ENCODE measurements around the gene CCL27.
"Not testable (repeated sequence)": the region's sequence is repeated elsewhere in the genome, so short reads cannot be mapped to it uniquely, and the experiment has no call there.

Gene CCL27

GRCh38 chr9:34648673-34649072, 13.8 kb downstream of the CCL27 start:
- no peak for DNase-seq

DNA sequence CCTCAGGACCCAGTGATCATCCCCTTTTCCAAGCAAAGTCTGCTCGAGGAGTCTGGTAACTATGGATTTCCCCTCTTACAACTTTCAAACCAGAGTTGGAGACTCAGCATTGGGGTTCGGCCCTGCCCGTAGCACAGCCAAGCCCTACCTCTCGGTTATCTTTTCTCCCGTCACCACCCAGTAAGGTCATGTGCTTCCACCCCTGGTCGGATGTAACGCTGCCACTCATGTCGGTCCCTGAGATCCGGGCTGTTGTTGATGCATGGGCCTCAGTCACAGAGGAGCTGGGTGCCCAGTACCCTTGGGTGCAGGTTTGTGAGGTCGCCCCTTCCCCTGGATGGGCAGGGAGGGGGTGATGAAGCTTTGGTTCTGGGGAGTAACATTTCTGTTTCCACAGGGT, 14.8 kb downstream of the CCL27 start:
- peak; percentile 74 for DNase-seq

GRCh38 chr9:34647084-34647403, 15.4 kb downstream of the CCL27 start:
- DNase-seq: no peak

GRCh38 chr9:34646211-34647083, 16.0 kb downstream of the CCL27 start, which contains the start of gene GALT:
GALT (plus strand) TSS chr9:34646675; CDS start chr9:34646705, 30 bp downstream.
- DNase-seq: peak; percentile 93

GRCh38 chr9:34644766-34645314, 17.6 kb downstream of the CCL27 start:
- DNase-seq: no peak

GRCh38 chr9:34642679-34643078, 19.8 kb downstream of the CCL27 start:
- no peak for DNase-seq

DNA sequence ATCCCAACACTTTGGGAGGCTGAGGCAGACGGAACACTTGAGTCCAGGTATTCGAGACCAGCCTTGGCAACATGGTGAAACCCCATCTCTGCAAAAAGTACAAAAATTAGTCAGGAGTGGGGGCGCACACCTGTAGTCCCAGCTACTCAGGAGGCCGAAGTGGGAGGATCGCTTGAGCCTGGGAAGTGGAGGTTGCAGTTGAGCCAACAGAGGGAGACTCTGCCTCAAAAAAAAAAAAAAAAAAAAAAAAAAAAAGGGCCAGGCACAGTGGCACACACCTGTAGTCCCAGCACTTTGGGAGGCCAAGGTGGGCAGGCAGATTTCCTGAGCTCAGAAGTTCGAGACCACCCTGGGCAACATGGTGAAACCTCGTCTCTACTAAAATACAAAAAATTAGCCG, 23.1 kb downstream of the CCL27 start:
- not testable (repeated sequence) for DNase-seq

DNA sequence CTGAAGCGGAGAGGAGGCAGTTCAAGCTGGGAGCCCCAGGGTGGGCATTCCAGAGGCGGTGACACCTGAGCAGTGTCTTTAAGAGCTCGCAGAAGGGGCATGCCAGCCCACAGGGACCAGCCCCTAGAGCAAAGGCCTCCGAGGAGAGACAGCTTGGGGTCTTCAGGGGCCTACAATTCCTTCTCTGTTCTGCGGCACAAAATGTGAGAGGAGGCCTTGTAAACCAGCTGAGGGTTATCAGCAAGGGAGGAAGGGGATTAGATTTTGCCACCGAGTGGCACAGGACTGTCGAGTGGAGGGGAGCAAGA, 24.4 kb downstream of the CCL27 start:
- no peak for DNase-seq

- DNase-seq: peak; percentile 94
Observed at GRCh38 chr9:34637356-34638137, 24.9 kb downstream of the CCL27 start, which contains the start of gene SIGMAR1. SIGMAR1 (minus strand) TSS chr9:34637787; CDS start chr9:34637697, 90 bp downstream.

GRCh38 chr9:34636791-34637355, 25.6 kb downstream of the CCL27 start:
- DNase-seq: peak; percentile 56

- DNase-seq: no peak
Observed at GRCh38 chr9:34635556-34635955, 26.9 kb downstream of the CCL27 start.

GRCh38 chr9:34634551-34635248, 27.8 kb downstream of the CCL27 start:
- DNase-seq: no peak

DNA sequence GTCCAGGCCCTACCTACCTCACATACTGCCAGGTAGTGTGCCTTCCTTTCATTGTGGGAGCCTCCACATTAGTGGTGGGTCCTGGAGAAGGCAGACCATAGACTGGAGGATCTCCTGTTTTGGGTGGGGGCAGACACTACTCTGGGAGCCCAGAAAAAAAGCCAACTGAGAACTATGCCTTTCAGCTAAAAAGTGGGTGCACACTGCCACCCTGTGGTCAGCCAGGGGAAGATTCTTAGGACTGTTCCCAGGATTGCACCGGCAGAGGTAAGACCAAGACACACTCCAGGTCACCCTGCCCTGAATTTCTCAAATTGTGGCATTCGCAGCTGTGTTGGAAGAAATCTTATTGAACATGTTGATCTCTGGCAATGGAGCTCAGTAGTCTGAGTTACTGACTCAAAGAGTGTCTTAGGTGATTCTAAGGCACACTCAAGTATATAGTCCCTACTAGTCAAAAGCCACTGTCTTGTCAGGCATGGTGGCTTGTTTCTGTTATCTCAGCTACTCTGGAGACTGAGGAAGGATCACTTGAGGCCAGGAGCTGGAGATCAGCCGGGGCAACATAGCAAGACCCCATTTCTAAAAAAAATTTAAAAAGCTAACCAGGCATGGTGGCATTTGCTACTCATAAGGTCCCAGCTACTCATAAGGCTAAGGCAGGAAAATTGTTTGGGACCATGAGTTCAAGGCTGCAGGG, 28.5 kb downstream of the CCL27 start:
- peak; percentile 87 for DNase-seq

DNA sequence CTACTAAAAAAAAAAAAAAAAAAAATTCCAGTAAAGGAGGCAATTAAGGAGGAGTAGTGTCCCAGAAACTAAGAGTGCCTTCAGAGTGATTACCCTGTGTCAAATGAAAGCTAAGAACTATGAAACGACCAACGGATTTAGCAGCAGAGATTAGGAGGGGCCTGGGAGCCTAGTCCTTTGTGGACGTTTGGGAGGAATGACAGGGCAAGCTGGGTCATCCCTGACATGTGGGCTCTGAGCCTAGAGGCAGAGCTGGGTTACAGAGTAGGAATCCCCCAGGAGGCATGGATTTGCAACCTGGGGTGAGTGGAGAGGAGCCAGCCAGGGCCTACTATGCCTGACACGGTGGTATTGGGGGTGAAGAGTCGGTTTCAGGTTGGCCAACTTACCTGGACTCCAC, 29.3 kb downstream of the CCL27 start:
- DNase-seq: no peak

DNA sequence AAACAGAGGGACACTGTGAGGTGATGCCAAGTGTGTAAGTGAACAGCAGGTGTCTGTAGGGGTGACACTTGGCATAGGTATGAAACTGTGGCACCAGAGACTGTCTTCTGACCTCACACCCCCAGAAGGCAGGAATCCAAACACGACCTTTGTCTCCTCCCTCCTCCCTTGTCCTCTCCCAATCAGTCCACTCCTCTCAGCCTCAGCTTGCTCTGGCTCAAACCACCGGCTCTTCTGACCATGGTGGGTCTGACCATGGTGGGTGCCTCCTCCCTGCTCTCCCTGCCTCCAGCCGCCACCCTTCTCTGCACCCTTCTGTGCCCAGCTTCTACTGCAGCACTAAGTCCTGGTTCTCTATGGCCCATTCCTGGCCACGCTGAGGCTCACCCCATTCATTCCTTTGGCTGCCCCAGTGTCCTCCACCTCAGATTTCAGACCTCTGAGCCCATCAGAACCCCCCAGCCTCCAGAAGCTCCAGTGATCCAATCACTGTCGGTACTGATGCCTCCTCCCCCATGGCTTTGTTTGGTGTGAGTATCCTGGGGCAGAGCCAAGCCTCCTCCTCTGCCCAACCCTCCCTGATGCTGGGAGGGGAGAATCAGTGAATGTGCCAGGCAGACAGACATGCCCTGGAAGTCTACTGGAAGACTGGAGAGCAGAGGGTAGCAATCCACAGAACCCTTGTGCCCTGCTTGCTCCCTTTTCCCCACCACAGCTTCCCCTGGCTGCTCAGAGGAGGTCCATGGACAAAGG, 31.9 kb downstream of the CCL27 start:
- DNase-seq: no peak

DNA sequence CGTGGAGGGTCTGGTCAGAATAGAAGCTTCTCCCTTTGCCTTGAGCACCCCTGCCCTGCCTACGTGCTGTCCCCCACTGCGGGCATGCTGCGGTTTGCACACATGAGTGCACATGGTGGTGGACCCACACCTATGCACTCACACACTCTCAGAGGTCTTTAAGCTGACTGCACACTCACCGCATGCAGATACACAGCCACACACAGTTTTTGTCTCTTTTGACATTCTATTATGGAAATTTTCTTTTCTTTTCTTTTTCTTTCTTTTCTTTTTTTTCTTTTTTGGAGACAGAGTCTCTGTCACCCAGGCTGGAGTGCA, 33.0 kb downstream of the CCL27 start:
- no peak for DNase-seq

DNA sequence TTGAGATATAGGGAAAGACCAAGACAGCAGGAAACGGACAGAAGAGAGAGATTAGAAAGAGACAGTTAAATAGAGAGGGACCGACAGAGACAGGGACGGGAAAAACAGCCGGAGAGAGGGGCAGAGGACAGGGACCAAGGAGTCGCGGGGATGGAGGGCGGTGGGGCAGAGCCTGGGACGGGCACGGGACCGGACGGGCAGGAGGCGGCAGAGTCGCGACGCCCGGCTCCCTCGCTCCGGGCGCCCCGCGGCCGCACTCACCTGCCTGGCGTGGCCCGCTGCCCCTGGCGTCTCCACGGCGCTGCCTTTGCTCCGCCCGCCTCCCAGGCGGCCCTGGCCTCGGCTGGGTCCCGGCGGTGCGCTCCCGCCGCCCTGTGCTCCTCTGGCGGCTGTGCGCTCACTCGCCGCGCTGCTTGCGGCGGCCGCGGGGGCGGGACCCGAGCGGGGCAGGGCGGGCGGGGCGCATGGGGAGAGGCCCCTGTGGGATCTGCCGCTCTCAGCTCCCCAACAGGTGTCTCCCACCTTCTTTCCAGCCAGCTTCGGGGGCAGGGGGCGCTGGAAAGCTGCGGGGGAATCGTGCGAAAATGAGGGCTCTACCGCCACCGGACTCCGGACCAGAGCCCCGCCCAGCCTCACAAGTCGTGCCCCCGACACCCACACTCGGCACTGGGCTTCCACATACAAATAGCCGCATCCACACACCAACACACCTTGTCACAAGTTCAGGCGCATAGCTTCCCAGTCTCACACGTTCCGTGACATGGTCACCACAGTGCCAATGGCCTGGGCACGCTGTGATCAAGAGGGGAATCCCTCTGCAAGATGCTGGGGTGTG, 33.6 kb downstream of the CCL27 start, which contains the start of gene ARID3C:
TSS of gene ARID3C (minus strand) at position 411 of the 835 bp plus-strand sequence. CDS start 1,052 bp downstream, outside the sequence.
- DNase-seq: no peak

DNA sequence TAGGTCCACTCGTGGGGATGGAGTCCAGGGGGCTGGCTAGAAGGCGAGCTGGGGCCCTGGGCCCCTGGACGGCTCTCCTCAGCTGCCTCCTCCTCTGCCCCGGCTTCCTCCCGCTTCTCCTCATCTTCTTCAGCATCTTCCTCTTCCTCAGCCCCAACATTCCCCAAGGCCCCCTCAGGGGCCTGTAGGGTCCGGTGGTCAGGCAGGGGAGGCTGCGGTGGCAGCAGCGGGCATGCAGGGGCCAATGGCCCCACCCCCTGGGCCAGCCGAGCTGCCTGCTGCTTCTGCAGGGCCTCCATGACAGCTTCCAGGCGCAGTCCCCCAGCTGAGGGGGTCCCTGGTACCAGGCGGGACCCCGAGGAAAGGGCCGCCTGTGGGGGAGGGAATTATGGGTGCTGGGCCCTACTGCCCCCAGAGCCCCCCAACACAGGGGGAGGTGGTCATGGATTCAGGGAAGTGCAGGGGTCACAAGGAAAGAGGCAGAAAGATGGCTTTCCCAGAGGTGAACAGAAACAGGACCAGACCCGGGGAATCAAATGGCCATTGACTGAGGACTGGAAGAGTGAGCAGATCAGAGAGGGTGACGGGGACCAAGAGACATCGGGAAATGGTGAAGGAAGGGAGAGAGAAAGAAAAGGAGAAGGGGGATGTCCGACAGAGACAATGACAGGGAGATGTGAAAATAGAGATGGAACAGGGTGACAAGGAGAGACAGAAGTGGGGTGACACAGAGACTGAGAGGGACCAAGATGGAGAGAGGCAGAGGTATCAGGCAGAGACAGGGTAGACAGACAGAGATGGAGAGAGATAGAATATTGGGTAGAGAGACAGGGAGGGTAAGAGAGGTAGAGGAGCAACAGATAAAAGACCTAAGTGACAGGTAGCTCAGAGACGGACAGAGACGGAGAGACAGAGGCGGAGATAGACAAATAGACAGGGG, 34.5 kb downstream of the CCL27 start:
- no peak for DNase-seq

GRCh38 chr9:34625186-34625486, 37.3 kb downstream of the CCL27 start:
- no peak for DNase-seq

Data from hematopoietic multipotent progenitor cell treated with erythropoietin and hydrocortisone succinate and interleukin-3 and kit ligand, for 8 days (in vitro differentiated cells).